K562 (cell line): Measurements from ENCODE around the gene GSPT2. TPM values are rescaled to one million over a fixed set of nuclear protein-coding genes. Genes with fewer than 3 reads are reported as not detected.

ENCODE experiments used
- ATAC-seq: fragments of 200-7000 bp; cut with Tn5 transposase; 3 replicates; pipeline ENCODE4 v1.9.1; 2020; ENCODE audit warnings: moderate library complexity
- Bru-seq: library from RNA; stranded (reverse); fragments of 400-500 nt; gene quantifications from one replicate; lab custom pipeline; 2021; lab: Mats Ljungman, UMichigan
- BruChase-seq, 2 experiments: library from RNA; stranded (reverse); fragments of 400-500 nt; gene quantifications; one replicate each; lab custom pipeline; 2021; lab: Mats Ljungman, UMichigan
- BruUV-seq: library from RNA; stranded (reverse); fragments of 400-500 nt; replicated peaks from 2 replicates; lab custom pipeline; 2021; lab: Mats Ljungman, UMichigan
- CTCF ChIA-PET: fragments of 300-600 bp; formaldehyde crosslinking; extraction: SDS; loops from one replicate; lab custom pipeline; 2021; ENCODE audit warnings: low intra/inter-chr PET ratio; lab: Yijun Ruan, JAX
- POLR2A ChIA-PET: fragments of 300-600, 350-650 bp; sonication (Branson Sonifier 250); formaldehyde crosslinking; extraction: SDS; loops from one replicate; lab custom pipeline; 2021; ENCODE audit warnings: antibody characterized with exemption, inconsistent platforms; lab: Yijun Ruan, JAX
- DNase-seq, 4 experiments: peaks; one replicate each; pipeline versions ENCODE4 v3.0.0 to v3.0.0-alpha.2; 2011 to 2018; ENCODE audit warnings: low spot score in 3 of 4, mixed read lengths in 3 of 4; ENCODE audit errors: extremely low read depth in 1 of 4
- FAIRE-seq: peaks from 2 replicates; lab custom pipeline; 2011; peaks lifted over from hg19 to GRCh38; lab: Jason Lieb, UNC
- H2AFZ ChIP-seq: 2 replicates; pipeline ENCODE4 v1.6.0; 2011; ENCODE audit warnings: low read depth, low read length, control low read depth, inconsistent platforms
- H3K27ac ChIP-seq: fragments of 200-600 bp; 3 replicates; pipeline ENCODE4 v1.8.0; 2011; ENCODE audit warnings: low read depth, mild to moderate bottlenecking, control low read depth, inconsistent platforms, low read length, moderate library complexity, mixed read lengths; ENCODE audit errors: extremely low read depth
- H3K27me3 ChIP-seq, 2 experiments: fragments of 300-600 bp in 1 of 2; 2 replicates in 1 of 2; 3 replicates in 1 of 2; pipeline versions ENCODE4 v1.6.0 to v1.8.0; 2011; ENCODE audit warnings: inconsistent platforms in 2 of 2, low read length in 2 of 2, mild to moderate bottlenecking in 1 of 2, mixed read lengths in 1 of 2, moderate library complexity in 1 of 2; ENCODE audit not compliant: control insufficient read depth in 2 of 2, insufficient read depth in 2 of 2
- H3K36me3 ChIP-seq: fragments of 300-600 bp; 3 replicates; pipeline ENCODE4 v1.8.0; 2011; ENCODE audit warnings: mild to moderate bottlenecking, low read length, inconsistent platforms; ENCODE audit not compliant: control insufficient read depth, insufficient read depth
- H3K4me1 ChIP-seq, 2 experiments: fragments of 200-600 bp in 1 of 2; replicated peaks in 1 of 2; 2 replicates in 1 of 2; 3 replicates in 1 of 2; pipeline versions ENCODE4 v1.5.1 to v1.8.0; 2011; ENCODE audit warnings: inconsistent platforms in 2 of 2, low read length in 2 of 2, mild to moderate bottlenecking in 1 of 2, mixed read lengths in 1 of 2, moderate library complexity in 1 of 2; ENCODE audit not compliant: control insufficient read depth in 2 of 2, insufficient read depth in 2 of 2
- H3K4me2 ChIP-seq: 2 replicates; pipeline ENCODE4 v1.6.1; 2011; ENCODE audit warnings: low read length, control low read depth, inconsistent platforms, mixed read lengths; ENCODE audit not compliant: insufficient read depth
- H3K4me3 ChIP-seq: fragments of 200-600 bp; sonication (generic), shearing (Covaris generic); 2 replicates; pipeline ENCODE4 v1.5.1; 2016; ENCODE audit warnings: control low read depth, inconsistent platforms
- H3K79me2 ChIP-seq: fragments of 200-600 bp; 3 replicates; pipeline ENCODE4 v1.8.0; 2011; ENCODE audit warnings: low read length, inconsistent platforms; ENCODE audit not compliant: control insufficient read depth, insufficient read depth
- H3K9ac ChIP-seq, 2 experiments: 2 replicates each; pipeline versions ENCODE4 v1.6.0 to v1.6.1; 2011; ENCODE audit warnings: low read depth in 2 of 2, low read length in 2 of 2, control low read depth in 1 of 2, inconsistent platforms in 1 of 2, mild to moderate bottlenecking in 1 of 2, mixed read lengths in 1 of 2; ENCODE audit not compliant: insufficient read depth in 1 of 2
- H3K9me1 ChIP-seq: one replicate; pipeline ENCODE4 v1.6.0; 2011; ENCODE audit warnings: inconsistent platforms, mild to moderate bottlenecking, low read length, moderate library complexity; ENCODE audit not compliant: control insufficient read depth, insufficient read depth
- H3K9me3 ChIP-seq: replicated peaks from 2 replicates; pipeline ENCODE4 v1.5.1; 2011; ENCODE audit warnings: low read depth, low read length, inconsistent platforms; ENCODE audit not compliant: control insufficient read depth, insufficient read depth
- H4K20me1 ChIP-seq: replicated peaks from 2 replicates; pipeline ENCODE4 v1.6.1; 2011; ENCODE audit warnings: low read length, inconsistent platforms, mixed read lengths; ENCODE audit not compliant: control insufficient read depth, insufficient read depth
- ATF1 ChIP-seq, 2 experiments: fragments of 450-650 bp in 1 of 2; IDR thresholded peaks; 2 replicates each; pipeline ENCODE4 v1.6.1; 2016; ENCODE audit warnings: missing compliant biosample characterization in 1 of 2, missing genetic modification characterization in 1 of 2
- EGR1 ChIP-seq: fragments of 450-650 bp; conservative IDR thresholded peaks from 2 replicates; pipeline ENCODE4 v1.6.1; 2017; ENCODE audit warnings: mild to moderate bottlenecking
- ESRRA ChIP-seq: fragments of 450-650 bp; IDR thresholded peaks from 2 replicates; pipeline ENCODE4 v1.6.1; 2014; ENCODE audit warnings: low read depth, mild to moderate bottlenecking, moderate library complexity, borderline replicate concordance
- POLR2G ChIP-seq: fragments of 200-400 bp; formaldehyde crosslinking; IDR thresholded peaks from 2 replicates; pipeline ENCODE4 v1.6.1; 2017; ENCODE audit warnings: low read depth, mild to moderate bottlenecking, antibody characterized with exemption, low read length, moderate library complexity
- RBFOX2 ChIP-seq: fragments of 200-400 bp; formaldehyde crosslinking; IDR thresholded peaks from 2 replicates; pipeline ENCODE4 v1.6.1; 2017; ENCODE audit warnings: low read depth, mild to moderate bottlenecking, low read length, moderate library complexity
- RFX1 ChIP-seq: fragments of 450-650 bp; IDR thresholded peaks from 2 replicates; pipeline ENCODE4 v1.6.1; 2016; ENCODE audit warnings: mild to moderate bottlenecking, moderate library complexity
- SMAD3 ChIP-seq: fragments of 450-650 bp; formaldehyde crosslinking; conservative IDR thresholded peaks from 2 replicates; pipeline ENCODE4 v1.4.0; 2020; ENCODE audit warnings: mild to moderate bottlenecking
- ZNF23 ChIP-seq: fragments of 250-450 bp; sonication (Bioruptor Pico); IDR thresholded peaks from 2 replicates; pipeline ENCODE4 v1.4.0; 2020; ENCODE audit warnings: mild to moderate bottlenecking
- WGBS: fragments of 100-300 bp; shearing (Covaris generic); methylation state at CpG from one replicate; pipeline ENCODE4 v1.1.6; 2016; ENCODE audit warnings: low coverage, mixed read lengths; ENCODE audit not compliant: insufficient coverage; ENCODE audit errors: missing lambda C conversion rate; 5-methylcytosine and 5-hydroxymethylcytosine counted together
- in situ Hi-C: fragments of 300-500 bp; cut with MboI; formaldehyde crosslinking; loops from 4 replicates; pipeline ENCODE4 v1.15.0; 2018; ENCODE audit warnings: inconsistent platforms, mixed read lengths
- intact Hi-C: fragments of 100-400 bp; cut with micrococcal nuclease; formaldehyde crosslinking; loops from 2 replicates; pipeline ENCODE4 v1.14.2; 2022
- long read RNA-seq, 3 experiments: library from polyadenylated mRNA in 2 of 3; library from RNA in 1 of 3; unstranded in 2 of 3; stranded (forward) in 1 of 3; transcript quantifications; one replicate each; pipeline ENCODE4 v2.0.0, GENCODE V29; 2019 to 2022
- polyA minus RNA-seq, 3 experiments: library from RNA; depleted of rRNA, polyadenylated mRNA; stranded (reverse); fragments of >200 nt; gene quantifications; 2 replicates each; pipeline ENCODE4 v1.2.3, GENCODE V29; 2011
- polyA plus RNA-seq, 8 experiments: library from polyadenylated mRNA; depleted of rRNA in 4 of 8; stranded (reverse) in 5 of 8; unstranded in 3 of 8; fragments of >200 nt; fragmentation: Nextera tagmentation in 2 of 8; fragmentation: Illumina TruSeq in 1 of 8; extraction: Ambion mirVana in 2 of 8; extraction: Trizol in 1 of 8; gene quantifications; 2 replicates each; pipeline versions ENCODE4 v1.2.1 to v1.2.3, GENCODE V29; 2011 to 2014; ENCODE audit warnings: inconsistent platforms in 1 of 8, missing spikeins in 1 of 8
- total RNA-seq, 7 experiments: library from RNA; depleted of rRNA in 6 of 7; stranded (reverse); fragments of >200 nt in 6 of 7; fragmentation: Illumina TruSeq in 2 of 7; extraction: Trizol in 2 of 7; gene quantifications; 2 replicates each; pipeline versions ENCODE4 v1.2.1 to v1.2.3, GENCODE V29; 2011 to 2021; ENCODE audit warnings: low replicate concordance in 1 of 7
- TF ChIP-seq, protein P1 (sequence below): fragments of 250-450 bp; sonication (Bioruptor Pico); IDR thresholded peaks from 2 replicates; pipeline ENCODE4 v1.4.0; 2020
- TF ChIP-seq, protein P2 (sequence below): fragments of 450-650 bp; IDR thresholded peaks from 2 replicates; pipeline ENCODE4 v1.7.0; 2016; ENCODE audit warnings: borderline replicate concordance
- TF ChIP-seq, protein P3 (sequence below): IDR thresholded peaks from 2 replicates; pipeline ENCODE4 v1.6.1; 2011; ENCODE audit warnings: borderline replicate concordance, low read depth, mild to moderate bottlenecking, moderate library complexity, low read length; ENCODE audit not compliant: insufficient read depth, poor library complexity, severe bottlenecking

The GSPT2 gene
- 0.72 and 2.0 TPM in 2 replicates for total RNA-seq (2011; cell fraction: chromatin; rRNA removed; ENCODE audit: low replicate concordance)
- total RNA-seq (2011; cell fraction: nucleolus; rRNA removed) = 0.79 and 1.2 TPM in 2 replicates
- 0.81 and 1.2 TPM in 2 replicates for total RNA-seq (2011; cell fraction: nucleoplasm; rRNA removed)
- total RNA-seq (2014; rRNA removed) = 1.9 and 2.0 TPM in 2 replicates
- total RNA-seq (2014; rRNA removed; fragmentation: Illumina TruSeq; extraction: Trizol) = 3.4 and 4.1 TPM in 2 replicates
- total RNA-seq (2015; rRNA removed; fragmentation: Illumina TruSeq; extraction: Trizol) = 3.6 and 4.2 TPM in 2 replicates
- total RNA-seq (2021) = 3.9 and 4.0 TPM in 2 replicates
- polyA plus RNA-seq (2011; rRNA removed) = 0.43 and 2.0 TPM in 2 replicates
- polyA plus RNA-seq (2011; cell fraction: cytosol; rRNA removed) = 0.27 and 0.81 TPM in 2 replicates
- polyA plus RNA-seq (2011; cell fraction: nucleus; rRNA removed) = 0.21 and 1.0 TPM in 2 replicates
- polyA plus RNA-seq (2012) = 3.9 and 5.2 TPM in 2 replicates
- 3.4 and 4.0 TPM in 2 replicates for polyA plus RNA-seq (2014; fragmentation: Illumina TruSeq; extraction: Trizol)
- 1 to 10 TPM in 1 of 2 experiments, under 1 TPM in 1; 0.93 to 1.7 TPM for polyA plus RNA-seq (2014; fragmentation: Nextera tagmentation; extraction: Ambion mirVana)
- polyA plus RNA-seq (2014; rRNA removed) = 3.4 and 3.8 TPM in 2 replicates
- 0.42 and 1.3 TPM in 2 replicates for polyA minus RNA-seq (2011; rRNA and poly(A)+ RNA removed)
- polyA minus RNA-seq (2011; cell fraction: cytosol; rRNA and poly(A)+ RNA removed) = 1.2 TPM in 1 of 2 replicates, not detected in the other
- polyA minus RNA-seq (2011; cell fraction: nucleus; rRNA and poly(A)+ RNA removed) = 0.54 and 0.56 TPM in 2 replicates
- Bru-seq, nascent RNA = percentile 69 among the genes with signal in this experiment
- percentile 71 among the genes with signal in this experiment for BruChase-seq, experiment 1, labeled RNA remaining after a 2-hour chase
- BruChase-seq, experiment 2, labeled RNA remaining after a 6-hour chase = percentile 70 among the genes with signal in this experiment
- long read RNA-seq, experiment 1, transcript GSPT2-201 (1 exons, 2,802 nt) = major isoform, 9 of 9 reads
- long read RNA-seq, experiment 1, partial matches to known transcripts = 0 of 9 reads
- long read RNA-seq, experiment 1, other reads (novel, unspliced or antisense) = 0 of 9 reads
- long read RNA-seq, experiment 2, partial matches to known transcripts = 0 of 1 reads
- long read RNA-seq, experiment 2, other reads (novel, unspliced or antisense) = 0 of 1 reads
- long read RNA-seq, experiment 3, partial matches to known transcripts = 0 of 4 reads
- long read RNA-seq, experiment 3, other reads (novel, unspliced or antisense) = 0 of 4 reads

DNA sequence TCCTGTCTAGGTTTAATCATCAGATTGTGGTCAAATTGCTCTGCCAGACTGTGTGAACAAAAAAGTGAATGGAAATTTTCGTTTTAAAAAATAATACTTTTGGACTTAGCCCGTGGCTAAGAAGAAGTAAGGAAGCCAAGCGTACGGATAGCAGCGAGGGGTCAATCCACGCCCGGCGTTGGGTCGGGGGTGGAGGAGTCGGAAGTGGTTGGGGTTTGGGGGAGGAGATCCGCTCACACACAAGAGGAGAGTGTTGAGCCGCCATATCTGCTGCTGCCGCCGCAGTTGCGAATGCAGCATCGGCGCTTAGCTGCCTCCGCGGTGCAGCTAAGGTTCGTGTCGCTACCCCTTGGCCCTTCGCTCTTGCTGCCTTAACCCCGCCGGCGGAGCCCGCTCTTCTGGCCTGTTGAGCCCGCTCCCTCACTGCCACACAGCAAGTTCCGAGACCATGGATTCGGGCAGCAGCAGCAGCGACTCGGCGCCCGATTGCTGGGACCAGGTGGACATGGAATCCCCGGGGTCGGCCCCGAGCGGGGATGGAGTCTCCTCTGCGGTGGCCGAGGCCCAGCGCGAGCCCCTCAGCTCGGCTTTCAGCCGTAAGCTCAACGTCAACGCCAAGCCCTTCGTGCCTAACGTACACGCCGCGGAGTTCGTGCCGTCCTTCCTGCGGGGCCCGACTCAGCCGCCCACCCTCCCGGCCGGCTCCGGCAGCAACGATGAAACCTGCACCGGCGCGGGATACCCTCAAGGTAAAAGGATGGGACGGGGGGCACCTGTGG is at the start of gene GSPT2:
GSPT2 (plus strand) TSS at position 264 of the 779 bp plus-strand sequence; CDS start at position 449, 185 bp downstream.
- H3K27me3 ChIP-seq = no peaks in the 10 kb centered on the region
- H3K36me3 ChIP-seq = no peaks in the 10 kb centered on the region
- peak within 1 kb of the TSS; percentile 84 for H2AFZ ChIP-seq
- H3K79me2 ChIP-seq = no peaks in the 10 kb centered on the region
- CTCF ChIA-PET = no interaction called here
- 3% methylated on average over 29 of the region's 63 CpGs for WGBS
- H3K4me3 ChIP-seq = peak within 1 kb of the TSS; percentile 47
- no peak within 1 kb of the TSS for H3K27ac ChIP-seq
- peak within 1 kb of the TSS; percentile 54 to 87 for H3K9ac ChIP-seq
- no peaks in the 10 kb centered on the region for H4K20me1 ChIP-seq
- POLR2A ChIA-PET = no interaction called here
- peak; percentile 93 for ATAC-seq
- peak within 1 kb of the TSS; percentile 55 for H3K4me2 ChIP-seq
- no TSS peak for BruUV-seq
- peaks cover 0 to 7% of the 10 kb centered on the region in 2 experiments; a peak in 1 of 5 replicates for H3K4me1 ChIP-seq
- H3K9me3 ChIP-seq = no peaks in the 10 kb centered on the region
- FAIRE-seq = no peak
- DNase-seq = peak; percentile 30 to 67 (median 40)
- intact Hi-C loops (no loop called here), in situ Hi-C loops (no loop called here)
- no peaks in the 10 kb centered on the region for H3K9me1 ChIP-seq
- TF ChIP-seq POLR2G = peak; percentile 83
- no peak for TF ChIP-seq ATF1 (CRISPR knock-in tag; IDR thresholded peaks at IDR 0.05)
- TF ChIP-seq ATF1 (tag; IDR thresholded peaks at IDR 0.05) = no peak
- TF ChIP-seq RBFOX2 = peak; percentile 73
- TF ChIP-seq, protein P1, sequence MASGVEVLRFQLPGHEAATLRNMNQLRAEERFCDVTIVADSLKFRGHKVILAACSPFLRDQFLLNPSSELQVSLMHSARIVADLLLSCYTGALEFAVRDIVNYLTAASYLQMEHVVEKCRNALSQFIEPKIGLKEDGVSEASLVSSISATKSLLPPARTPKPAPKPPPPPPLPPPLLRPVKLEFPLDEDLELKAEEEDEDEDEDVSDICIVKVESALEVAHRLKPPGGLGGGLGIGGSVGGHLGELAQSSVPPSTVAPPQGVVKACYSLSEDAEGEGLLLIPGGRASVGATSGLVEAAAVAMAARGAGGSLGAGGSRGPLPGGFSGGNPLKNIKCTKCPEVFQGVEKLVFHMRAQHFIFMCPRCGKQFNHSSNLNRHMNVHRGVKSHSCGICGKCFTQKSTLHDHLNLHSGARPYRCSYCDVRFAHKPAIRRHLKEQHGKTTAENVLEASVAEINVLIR = no peak
- TF ChIP-seq, protein P2, sequence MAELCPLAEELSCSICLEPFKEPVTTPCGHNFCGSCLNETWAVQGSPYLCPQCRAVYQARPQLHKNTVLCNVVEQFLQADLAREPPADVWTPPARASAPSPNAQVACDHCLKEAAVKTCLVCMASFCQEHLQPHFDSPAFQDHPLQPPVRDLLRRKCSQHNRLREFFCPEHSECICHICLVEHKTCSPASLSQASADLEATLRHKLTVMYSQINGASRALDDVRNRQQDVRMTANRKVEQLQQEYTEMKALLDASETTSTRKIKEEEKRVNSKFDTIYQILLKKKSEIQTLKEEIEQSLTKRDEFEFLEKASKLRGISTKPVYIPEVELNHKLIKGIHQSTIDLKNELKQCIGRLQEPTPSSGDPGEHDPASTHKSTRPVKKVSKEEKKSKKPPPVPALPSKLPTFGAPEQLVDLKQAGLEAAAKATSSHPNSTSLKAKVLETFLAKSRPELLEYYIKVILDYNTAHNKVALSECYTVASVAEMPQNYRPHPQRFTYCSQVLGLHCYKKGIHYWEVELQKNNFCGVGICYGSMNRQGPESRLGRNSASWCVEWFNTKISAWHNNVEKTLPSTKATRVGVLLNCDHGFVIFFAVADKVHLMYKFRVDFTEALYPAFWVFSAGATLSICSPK = no peak
- no peak for TF ChIP-seq ZNF23 (CRISPR knock-in tag)
- TF ChIP-seq RFX1 = no peak
- TF ChIP-seq SMAD3 = no peak
- TF ChIP-seq EGR1 = peak; percentile 31; the same call in 1 of the 2 replicates
- TF ChIP-seq, protein P3, sequence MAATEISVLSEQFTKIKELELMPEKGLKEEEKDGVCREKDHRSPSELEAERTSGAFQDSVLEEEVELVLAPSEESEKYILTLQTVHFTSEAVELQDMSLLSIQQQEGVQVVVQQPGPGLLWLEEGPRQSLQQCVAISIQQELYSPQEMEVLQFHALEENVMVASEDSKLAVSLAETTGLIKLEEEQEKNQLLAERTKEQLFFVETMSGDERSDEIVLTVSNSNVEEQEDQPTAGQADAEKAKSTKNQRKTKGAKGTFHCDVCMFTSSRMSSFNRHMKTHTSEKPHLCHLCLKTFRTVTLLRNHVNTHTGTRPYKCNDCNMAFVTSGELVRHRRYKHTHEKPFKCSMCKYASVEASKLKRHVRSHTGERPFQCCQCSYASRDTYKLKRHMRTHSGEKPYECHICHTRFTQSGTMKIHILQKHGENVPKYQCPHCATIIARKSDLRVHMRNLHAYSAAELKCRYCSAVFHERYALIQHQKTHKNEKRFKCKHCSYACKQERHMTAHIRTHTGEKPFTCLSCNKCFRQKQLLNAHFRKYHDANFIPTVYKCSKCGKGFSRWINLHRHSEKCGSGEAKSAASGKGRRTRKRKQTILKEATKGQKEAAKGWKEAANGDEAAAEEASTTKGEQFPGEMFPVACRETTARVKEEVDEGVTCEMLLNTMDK = no peak
- TF ChIP-seq ESRRA = no peak
